ENCODE data around the gene CDKN2A.

Gene CDKN2A

DNA sequence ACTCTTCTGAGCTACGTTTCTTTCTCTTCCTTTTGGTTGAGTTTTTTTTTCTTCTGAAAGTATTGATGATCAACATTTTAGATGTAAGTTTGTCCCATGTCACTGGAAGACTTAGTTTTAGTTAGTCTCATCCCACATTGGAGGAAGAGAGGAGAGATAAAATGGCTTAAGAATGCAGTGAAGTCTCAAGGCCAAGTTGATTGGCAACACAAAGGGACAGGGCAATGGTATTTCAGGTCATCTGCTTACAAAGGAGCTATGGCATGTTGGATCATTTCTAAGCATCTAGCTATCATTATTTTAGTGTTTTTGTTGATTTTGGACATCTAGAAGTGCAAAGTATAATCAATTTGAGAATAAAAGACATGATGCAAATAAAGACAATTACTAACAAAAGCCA lies 58.6 kb downstream of the CDKN2A start:
- DNase-seq: no peak

DNA sequence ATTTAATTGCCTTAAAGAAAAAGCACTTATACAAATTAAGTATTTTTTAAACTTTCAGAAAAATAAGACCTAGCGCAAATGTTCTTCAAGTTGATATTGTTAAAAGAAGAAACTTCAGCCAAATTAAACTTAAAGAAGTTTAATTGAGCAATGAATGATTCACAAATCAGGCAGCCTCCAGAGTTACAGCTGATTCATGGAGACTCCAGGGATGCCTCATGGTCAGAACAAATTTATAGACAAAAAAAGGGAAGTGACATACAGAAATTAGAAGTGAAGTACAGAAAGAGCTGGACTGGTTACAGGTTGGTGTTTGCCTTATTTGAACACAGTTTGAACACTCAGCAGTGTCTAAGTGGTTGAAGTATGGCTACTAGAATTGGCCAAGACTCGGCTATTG lies 60.3 kb downstream of the CDKN2A start:
- no peak for DNase-seq

DNA sequence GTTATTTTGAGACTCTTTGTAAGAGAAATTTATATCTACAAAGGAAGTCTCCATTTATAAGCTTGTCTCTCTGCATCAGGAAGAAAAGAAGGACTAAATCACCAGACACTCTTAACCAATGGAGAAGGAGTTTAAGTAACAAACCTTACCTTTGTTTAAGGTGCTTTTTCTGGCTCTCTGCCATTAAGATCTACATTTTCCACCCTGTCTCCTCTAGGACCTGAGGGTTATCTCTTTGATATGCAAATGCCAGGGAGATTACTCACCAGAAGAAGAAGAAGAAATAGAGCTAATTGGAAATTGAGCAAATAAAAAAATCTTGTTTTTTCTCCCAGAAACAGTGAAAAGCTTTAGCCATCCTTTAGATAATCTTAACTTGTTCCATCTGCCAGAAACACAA lies 60.9 kb downstream of the CDKN2A start:
- DNase-seq: no peak

DNA sequence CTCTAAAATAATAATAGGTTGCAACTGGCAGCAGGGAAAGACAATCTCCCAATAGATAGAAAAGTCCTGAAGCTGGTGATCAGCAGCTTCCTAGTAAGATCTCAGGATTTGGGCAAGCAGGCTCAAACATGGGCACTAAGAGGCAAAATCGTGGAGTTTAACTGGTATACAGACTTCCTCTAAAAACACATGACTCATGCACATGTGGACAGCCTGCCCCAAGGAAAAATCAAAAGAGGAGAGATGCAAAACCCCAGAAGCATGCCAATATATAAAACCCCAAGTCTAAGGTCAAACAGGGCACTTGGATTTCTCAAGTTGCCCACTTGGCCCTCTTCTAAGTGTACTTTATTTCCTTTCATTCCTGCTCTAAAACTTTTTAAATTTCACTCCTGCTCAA lies 62.8 kb downstream of the CDKN2A start:
- no peak for DNase-seq

DNA sequence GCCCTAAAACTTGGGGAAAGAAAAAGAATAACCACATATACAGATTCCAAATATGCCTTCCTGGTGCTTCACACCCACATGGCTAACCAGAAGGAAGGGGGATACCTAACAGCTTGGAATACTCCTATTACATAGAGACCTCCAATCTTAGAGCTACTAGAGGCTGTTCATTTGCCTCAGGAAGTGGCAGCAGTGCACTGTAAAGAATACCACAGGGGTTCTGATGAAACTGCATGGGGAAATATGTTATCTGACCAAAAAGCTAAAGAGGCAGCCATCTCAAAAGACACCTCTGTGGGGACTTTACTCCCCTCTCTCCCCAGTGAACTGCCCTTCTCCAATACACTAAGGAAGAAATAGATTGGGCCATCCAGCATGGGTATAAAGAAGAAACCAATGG lies 66.4 kb downstream of the CDKN2A start:
- no peak for DNase-seq

DNA sequence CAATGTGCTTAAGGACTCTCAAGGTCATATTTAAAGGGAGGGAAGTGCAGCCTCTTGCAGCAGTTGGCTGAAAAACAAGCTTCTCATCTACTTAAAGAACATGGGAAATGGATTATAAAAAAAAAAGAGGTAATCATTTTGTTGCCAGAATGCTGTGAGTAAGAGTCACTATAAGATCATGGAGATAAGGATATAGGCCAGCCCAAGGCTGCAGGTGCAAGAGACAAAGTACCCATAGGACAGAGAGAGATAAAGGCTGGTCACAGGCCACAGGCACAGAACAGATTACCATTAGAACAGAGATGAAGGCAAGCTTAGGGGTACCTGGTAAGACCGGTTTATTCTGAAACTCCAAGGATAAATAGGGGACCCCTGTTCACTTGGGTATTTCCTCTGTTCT lies 70.5 kb downstream of the CDKN2A start:
- no peak for DNase-seq

DNA sequence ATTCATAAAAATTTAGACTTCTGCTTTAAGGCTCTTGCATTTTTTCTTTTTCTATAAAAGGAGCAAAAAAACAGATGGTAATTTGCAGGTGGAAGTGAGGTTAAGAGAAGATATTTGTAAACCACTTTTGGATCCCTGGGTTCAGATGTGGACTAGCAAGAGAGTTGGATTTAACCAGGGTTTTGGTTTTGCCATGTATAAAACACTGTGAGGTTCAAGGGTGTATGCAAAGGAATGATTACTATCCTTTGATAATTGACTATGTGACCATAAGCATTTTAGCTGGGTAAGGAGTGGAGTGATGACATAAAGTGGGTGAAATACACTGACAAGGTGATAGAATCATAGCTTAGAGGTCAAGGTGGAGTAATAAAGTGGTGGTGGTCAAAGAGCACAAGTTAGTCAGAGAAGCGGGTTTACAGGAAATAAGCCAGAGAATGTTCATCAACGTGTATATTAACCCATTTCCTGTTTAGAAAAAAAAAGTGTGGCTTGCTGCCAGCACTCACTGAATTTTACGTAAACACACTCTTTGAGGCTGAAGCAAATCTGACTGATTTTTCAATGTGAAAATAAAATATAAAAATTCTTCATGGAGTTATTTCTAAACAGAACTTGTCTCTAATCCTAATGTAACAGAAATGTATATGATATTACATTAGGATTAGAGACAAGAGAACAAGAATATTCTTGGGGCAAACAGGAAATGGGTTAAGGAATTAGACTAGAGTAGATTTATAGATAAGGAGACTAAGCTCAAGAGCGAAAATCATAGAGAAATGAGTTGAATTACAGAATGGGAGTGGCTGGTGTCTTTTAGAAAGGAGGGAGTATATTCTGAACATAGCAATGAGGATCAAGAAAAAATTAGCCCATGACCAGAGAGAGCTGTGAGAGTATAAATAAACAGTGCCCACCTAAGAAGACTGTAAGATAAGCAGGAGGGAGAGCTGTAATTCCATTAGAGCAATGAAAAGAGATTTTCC lies 74.5 kb downstream of the CDKN2A start:
- peak; percentile 80 for DNase-seq

Data from RPMI8226 (cell line).